Nephron progenitor cell (in vitro differentiated cells): ENCODE results near the gene MLIP.
"Not testable (repeated sequence)": the region's sequence is repeated elsewhere in the genome, so short reads cannot be mapped to it uniquely, and the experiment has no call there.

Experiments
- DNase-seq: peaks from one replicate; pipeline ENCODE4 v3.0.0; 2021
- H3K27ac Mint-ChIP-seq: 2 replicates; pipeline ENCODE4 v1.8.0; 2021; ENCODE audit warnings: mild to moderate bottlenecking, moderate library complexity, mixed read lengths
- H3K27me3 Mint-ChIP-seq: 2 replicates; pipeline ENCODE4 v1.8.0; 2021; ENCODE audit warnings: mild to moderate bottlenecking, low read depth, mixed read lengths; ENCODE audit not compliant: poor library complexity
- H3K36me3 Mint-ChIP-seq: 2 replicates; pipeline ENCODE4 v1.8.0; 2021; ENCODE audit warnings: low read depth, mixed read lengths
- H3K4me1 Mint-ChIP-seq: 2 replicates; pipeline ENCODE4 v1.8.0; 2021; ENCODE audit warnings: mixed read lengths
- H3K4me3 Mint-ChIP-seq: 2 replicates; pipeline ENCODE4 v1.8.0; 2021; ENCODE audit warnings: mild to moderate bottlenecking, moderate library complexity, mixed read lengths
- H3K9me3 Mint-ChIP-seq: 2 replicates; pipeline ENCODE4 v1.8.0; 2021; ENCODE audit warnings: mild to moderate bottlenecking, moderate library complexity, mixed read lengths
- TF ChIP-seq, protein P1 (sequence below): fragments of 200-600 bp; sonication (generic); IDR thresholded peaks from 2 replicates; pipeline ENCODE4 v1.5.0; 2021; ENCODE audit warnings: antibody characterized with exemption

The MLIP gene

GRCh38 chr6:54072635-54073313, 38.5 kb upstream of the MLIP start:
- peaks cover 18% of the 10 kb centered on the region for H3K4me1 Mint-ChIP-seq
- no peaks in the 10 kb centered on the region for H3K9me3 Mint-ChIP-seq
- no peaks in the 10 kb centered on the region for H3K27me3 Mint-ChIP-seq
- no peak for DNase-seq
- TF ChIP-seq, protein P1, sequence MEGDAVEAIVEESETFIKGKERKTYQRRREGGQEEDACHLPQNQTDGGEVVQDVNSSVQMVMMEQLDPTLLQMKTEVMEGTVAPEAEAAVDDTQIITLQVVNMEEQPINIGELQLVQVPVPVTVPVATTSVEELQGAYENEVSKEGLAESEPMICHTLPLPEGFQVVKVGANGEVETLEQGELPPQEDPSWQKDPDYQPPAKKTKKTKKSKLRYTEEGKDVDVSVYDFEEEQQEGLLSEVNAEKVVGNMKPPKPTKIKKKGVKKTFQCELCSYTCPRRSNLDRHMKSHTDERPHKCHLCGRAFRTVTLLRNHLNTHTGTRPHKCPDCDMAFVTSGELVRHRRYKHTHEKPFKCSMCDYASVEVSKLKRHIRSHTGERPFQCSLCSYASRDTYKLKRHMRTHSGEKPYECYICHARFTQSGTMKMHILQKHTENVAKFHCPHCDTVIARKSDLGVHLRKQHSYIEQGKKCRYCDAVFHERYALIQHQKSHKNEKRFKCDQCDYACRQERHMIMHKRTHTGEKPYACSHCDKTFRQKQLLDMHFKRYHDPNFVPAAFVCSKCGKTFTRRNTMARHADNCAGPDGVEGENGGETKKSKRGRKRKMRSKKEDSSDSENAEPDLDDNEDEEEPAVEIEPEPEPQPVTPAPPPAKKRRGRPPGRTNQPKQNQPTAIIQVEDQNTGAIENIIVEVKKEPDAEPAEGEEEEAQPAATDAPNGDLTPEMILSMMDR = no peak
- H3K4me3 Mint-ChIP-seq = no peak overlapping the region
- peak overlapping the region; percentile 53 for H3K27ac Mint-ChIP-seq
- no peaks in the 10 kb centered on the region for H3K36me3 Mint-ChIP-seq

GRCh38 chr6:54073487-54073886, 37.8 kb upstream of the MLIP start:
- no peak for DNase-seq
- Mint-ChIP-seq H3K4me1 (peaks cover 18% of the 10 kb centered on the region), H3K4me3 (no peak overlapping the region), H3K9me3 (no peaks in the 10 kb centered on the region), H3K36me3 (no peaks in the 10 kb centered on the region), H3K27ac (no peak overlapping the region), H3K27me3 (no peaks in the 10 kb centered on the region)
- TF ChIP-seq, protein P1 = no peak

DNA sequence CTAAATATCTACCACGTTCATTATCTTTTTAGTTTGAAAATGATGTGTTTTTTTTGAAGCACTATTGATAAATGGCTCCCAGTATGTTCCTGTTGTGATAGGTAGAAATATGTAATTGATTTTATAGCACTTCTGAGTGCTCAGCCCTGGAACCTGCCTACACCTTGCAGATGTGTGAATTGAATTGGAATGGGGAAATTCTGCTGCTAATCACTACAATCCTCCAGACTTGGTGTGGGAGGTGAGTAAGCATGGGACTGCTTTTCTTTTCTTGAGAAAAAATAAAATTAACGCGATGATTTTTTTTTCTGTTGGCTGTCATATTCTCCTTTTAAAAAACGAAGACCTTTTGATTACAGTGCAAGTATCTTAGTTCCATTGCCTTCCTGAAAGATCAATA, 37.1 kb upstream of the MLIP start:
- no peaks in the 10 kb centered on the region for H3K36me3 Mint-ChIP-seq
- no peak overlapping the region for H3K27ac Mint-ChIP-seq
- H3K9me3 Mint-ChIP-seq = no peaks in the 10 kb centered on the region
- no peak overlapping the region for H3K4me3 Mint-ChIP-seq
- no peak for DNase-seq
- H3K27me3 Mint-ChIP-seq = no peaks in the 10 kb centered on the region
- peaks cover 18% of the 10 kb centered on the region for H3K4me1 Mint-ChIP-seq
- TF ChIP-seq, protein P1 = no peak

- peaks cover 18% of the 10 kb centered on the region for H3K4me1 Mint-ChIP-seq
- H3K36me3 Mint-ChIP-seq = no peaks in the 10 kb centered on the region
- DNase-seq = no peak
- no peak overlapping the region for H3K27ac Mint-ChIP-seq
- TF ChIP-seq, protein P1 = no peak
- no peaks in the 10 kb centered on the region for H3K27me3 Mint-ChIP-seq
- H3K9me3 Mint-ChIP-seq = no peaks in the 10 kb centered on the region
- H3K4me3 Mint-ChIP-seq = no peak overlapping the region
Measured at GRCh38 chr6:54074578-54075195, 36.6 kb upstream of the MLIP start.

DNA sequence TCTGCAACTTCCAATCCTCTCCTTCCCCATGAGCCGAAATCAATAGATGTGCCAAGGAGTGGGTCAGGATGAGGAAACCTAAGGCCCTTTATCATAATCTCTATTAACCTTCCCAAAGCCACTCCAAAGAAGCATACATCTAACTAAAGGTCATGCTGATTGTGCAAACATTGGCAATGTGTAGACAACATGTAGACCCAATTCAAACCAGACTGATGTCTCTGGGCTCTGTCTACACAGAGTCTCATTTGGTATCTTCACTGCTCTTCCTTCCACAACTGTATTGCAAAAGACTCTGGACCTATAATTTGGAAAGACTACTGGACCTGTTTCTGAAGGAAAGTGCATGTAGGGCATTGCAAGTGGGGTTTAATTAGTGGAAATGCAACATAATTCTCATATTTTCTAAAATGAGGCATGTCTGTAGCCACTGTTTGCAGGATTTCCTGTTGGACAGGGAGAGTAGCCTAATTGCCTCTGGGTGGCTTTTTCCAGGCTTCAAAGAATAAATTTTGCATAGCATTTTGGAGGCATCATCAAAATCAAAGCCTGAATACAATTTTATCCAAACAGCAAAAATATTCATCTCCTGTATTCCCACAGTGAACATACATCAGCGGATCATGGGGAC, 35.0 kb upstream of the MLIP start:
- no peaks in the 10 kb centered on the region for H3K27me3 Mint-ChIP-seq
- no peak overlapping the region for H3K27ac Mint-ChIP-seq
- H3K4me3 Mint-ChIP-seq = no peak overlapping the region
- TF ChIP-seq, protein P1 = no peak
- no peaks in the 10 kb centered on the region for H3K9me3 Mint-ChIP-seq
- no peak for DNase-seq
- H3K36me3 Mint-ChIP-seq = no peaks in the 10 kb centered on the region
- peaks cover 13% of the 10 kb centered on the region for H3K4me1 Mint-ChIP-seq

GRCh38 chr6:54081499-54081898, 29.7 kb upstream of the MLIP start:
- not testable (repeated sequence) for H3K4me3 Mint-ChIP-seq, H3K9me3 Mint-ChIP-seq, H3K27me3 Mint-ChIP-seq, H3K36me3 Mint-ChIP-seq, H3K27ac Mint-ChIP-seq, DNase-seq
- peaks cover 12% of the 10 kb centered on the region for H3K4me1 Mint-ChIP-seq
